Activated gamma-delta T cell (primary cell): ENCODE measurements around the gene MCCC2.
"Not testable (repeated sequence)": the region's sequence is repeated elsewhere in the genome, so short reads cannot be mapped to it uniquely, and the experiment has no call there.

ENCODE experiments used
- DNase-seq: peaks from one replicate; lab custom pipeline; 2025; lab: John Stamatoyannopoulos, UW

The MCCC2 gene

GRCh38 chr5:71597001-71597400 is 9.9 kb downstream of the MCCC2 start:
- no peak for DNase-seq

DNA sequence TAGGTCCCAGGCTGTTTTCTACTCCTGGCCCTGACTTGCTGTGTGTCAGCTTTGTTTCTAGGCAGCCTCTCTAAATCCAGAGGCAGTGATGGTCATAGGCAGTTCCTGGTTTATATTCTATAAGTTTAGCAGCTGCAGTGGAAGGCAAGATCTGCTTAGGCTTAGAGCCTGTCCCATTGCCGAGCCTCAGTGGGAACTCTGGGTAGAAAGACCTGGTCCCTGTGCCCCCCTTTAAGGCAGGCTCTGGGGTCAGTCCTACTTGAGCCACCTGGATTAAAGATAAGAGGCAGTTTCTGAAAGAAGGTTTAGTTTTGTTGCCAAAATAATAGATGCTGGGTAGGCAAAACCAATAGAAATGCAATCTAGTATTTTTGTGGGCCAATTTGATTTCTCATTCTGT is 13.6 kb downstream of the MCCC2 start:
- no peak for DNase-seq

DNA sequence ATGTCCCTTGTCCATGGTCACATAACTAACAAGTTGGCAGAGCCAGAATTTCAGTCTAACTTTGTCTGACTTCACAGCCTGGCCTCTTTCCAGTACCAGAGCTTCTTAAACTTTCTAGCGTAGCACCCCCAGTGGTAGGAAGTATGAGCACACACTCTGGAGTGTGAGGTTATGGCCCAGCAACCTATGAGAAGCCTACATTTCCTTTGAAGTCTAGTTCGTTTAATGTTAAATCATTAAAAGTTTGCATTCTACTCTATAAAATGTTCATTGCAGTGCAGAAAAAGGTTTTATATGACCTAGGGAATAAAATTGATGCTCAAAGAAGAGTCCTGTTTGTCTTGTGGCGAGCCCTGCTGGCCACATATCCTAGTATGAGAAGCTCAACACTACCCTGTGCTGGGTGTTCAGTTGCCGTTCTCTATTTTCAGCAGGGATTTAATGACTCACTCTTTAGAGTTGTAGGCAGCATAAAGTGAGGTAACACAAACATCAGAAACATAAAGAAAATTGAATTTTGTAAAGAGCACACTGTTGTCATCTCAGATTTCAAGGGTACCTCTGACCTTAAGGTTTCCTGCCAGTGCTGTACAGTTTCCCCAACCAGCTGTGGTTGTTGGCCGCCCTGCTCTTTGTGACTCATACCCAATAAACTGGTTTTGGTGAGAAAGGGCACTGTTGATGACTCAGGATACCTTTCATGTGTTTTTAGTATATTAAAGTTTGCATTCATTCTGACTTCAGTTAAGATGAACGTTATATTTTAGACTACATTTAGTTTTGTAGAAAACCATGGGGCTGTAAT is 14.3 kb downstream of the MCCC2 start:
- DNase-seq: no peak

DNA sequence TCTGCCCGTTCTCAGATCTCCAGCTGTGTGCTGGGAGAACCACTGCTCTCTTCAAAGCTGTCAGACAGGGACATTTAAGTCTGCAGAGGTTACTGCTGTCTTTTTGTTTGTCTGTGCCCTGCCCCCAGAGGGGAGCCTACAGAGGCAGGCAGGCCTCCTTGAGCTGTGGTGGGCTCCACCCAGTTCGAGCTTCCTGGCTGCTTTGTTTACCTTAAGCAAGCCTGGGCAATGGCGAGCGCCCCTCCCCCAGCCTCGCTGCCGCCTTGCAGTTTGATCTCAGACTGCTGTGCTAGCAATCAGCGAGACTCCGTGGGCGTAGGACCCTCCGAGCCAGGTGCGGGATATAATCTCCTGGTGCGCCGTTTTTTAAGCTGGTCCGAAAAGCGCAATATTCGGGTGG is 22.8 kb downstream of the MCCC2 start:
- not testable (repeated sequence) for DNase-seq

GRCh38 chr5:71615809-71616208 is 28.7 kb downstream of the MCCC2 start:
- DNase-seq: no peak

- DNase-seq: no peak
Measured at GRCh38 chr5:71620630-71621029, 33.5 kb downstream of the MCCC2 start.

DNA sequence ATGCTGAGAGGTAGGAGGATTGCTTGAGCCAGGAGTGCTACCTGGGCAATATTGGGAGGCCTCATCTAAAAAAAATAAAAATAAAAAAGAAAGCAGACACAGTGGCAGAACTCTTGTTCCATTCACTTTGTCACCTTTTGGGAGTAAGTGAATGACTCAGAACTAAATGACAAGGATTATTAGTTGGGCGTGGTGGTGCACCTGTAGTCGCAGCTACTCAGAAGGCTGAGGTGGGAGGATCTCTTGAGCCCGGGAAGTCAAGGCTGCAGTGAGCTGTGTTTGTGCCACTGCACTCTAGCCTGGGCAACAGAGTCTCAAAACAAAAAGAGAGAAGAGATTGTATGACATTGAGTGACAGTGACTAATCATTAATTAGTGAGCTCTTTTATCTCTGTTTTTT is 34.1 kb downstream of the MCCC2 start:
- no peak for DNase-seq

DNA sequence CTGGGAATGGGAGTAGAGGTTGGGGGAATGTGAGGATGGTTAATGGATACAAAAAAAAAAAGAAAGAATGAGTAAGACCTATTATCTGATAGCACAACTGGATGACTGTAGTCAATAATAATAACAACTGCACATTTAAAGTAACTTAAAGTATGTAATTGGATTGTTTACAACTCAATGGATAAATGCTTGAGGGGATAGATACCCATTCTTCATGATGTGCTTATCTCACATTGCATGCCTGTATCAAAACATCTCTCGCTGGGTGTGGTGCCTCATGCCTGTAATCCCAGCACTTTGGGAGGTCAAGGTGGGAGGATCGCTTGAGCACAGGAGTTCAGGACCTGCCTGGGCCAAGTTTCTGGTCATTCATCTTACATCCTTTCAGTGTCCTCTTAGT is 34.6 kb downstream of the MCCC2 start:
- DNase-seq: no peak

DNA sequence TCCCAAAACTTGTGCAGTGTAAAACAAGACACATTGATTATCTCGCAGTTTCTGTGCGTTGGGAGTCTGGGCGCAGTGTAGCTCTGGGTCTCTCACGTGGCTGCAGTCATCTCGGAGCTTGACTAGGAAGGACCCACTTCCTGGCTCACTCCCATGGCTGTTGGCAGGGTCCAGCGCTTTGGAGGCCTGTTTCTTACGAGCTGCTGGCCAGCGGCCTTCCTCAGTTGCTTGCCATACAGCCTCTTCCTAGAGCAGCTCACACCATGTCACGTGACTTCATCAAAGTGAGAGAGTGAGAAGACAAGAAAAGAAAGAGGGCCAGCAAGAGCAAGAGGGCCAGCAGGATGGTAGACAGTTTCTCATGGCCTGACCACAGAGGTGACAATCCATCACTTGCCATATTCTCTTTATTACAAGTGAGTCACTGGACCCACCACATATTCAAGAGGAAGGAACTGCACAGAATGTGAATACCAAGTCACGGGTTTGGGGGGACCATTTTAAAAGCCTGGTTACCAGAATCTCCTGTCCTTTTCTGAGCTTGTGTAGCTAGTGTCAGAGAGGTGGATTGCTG is 36.2 kb downstream of the MCCC2 start:
- no peak for DNase-seq

GRCh38 chr5:71629950-71630349 is 42.8 kb downstream of the MCCC2 start:
- DNase-seq: no peak

DNA sequence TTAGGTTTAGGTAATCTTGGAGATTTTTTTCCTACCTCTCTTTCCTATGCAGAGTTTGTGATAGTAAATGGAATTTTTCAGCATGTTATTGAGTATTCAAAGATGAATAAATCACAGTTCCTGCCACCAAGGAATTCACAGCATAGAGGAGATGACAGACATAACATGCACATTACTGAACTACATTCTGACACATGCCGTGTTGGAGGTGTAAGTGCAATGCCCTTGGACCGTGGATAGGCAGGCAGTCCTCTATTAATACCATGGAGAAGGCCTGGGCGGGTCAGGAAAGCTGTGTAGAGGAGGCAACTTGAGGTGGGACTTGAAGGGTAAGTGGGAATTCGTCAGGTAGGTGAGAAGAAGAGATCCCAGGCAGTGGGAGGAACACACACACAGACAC is 43.9 kb downstream of the MCCC2 start:
- no peak for DNase-seq

DNA sequence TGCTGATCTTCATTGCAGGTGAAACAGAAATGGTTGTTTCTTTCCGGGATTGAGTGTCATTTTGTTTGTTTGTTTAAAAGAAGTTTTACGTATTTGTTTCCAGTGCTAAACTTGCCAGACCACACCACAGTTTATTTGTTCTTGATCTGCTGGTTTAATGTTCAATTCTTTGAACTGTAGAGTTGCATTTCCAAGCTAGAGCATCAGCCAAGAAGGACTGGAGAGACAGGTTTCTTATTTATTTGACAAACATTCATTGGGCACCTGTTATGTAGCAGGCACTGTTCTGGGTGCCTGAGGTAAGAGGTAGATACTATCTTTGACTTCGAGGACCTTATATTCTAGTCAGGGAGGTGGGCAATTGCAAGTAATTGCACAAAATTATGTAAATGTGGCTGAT is 45.0 kb downstream of the MCCC2 start:
- DNase-seq: no peak

GRCh38 chr5:71633255-71634155 is 46.4 kb downstream of the MCCC2 start:
- no peak for DNase-seq

GRCh38 chr5:71637133-71637532 is 50.0 kb downstream of the MCCC2 start:
- DNase-seq: no peak

DNA sequence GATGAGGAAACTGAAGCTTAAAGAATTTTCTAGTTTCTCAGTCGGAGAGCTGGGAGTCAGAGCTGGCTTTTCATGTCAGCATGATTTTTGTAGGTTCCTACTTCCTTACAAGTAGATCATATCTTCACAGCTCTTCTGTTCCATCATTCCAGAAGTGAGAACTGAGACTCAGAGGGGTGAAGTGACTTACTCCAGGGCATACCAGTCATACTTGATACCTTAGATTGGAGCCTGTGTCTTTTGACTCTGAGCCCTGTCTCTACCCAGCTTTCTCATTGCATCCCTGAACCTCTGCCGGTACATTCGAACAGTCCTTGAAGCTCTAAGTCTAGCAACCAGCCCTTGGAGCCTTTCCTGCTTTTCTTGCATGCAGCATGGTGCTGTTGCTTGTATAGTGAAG is 53.3 kb downstream of the MCCC2 start:
- no peak for DNase-seq

GRCh38 chr5:71645030-71645429 is 57.9 kb downstream of the MCCC2 start:
- DNase-seq: no peak

DNA sequence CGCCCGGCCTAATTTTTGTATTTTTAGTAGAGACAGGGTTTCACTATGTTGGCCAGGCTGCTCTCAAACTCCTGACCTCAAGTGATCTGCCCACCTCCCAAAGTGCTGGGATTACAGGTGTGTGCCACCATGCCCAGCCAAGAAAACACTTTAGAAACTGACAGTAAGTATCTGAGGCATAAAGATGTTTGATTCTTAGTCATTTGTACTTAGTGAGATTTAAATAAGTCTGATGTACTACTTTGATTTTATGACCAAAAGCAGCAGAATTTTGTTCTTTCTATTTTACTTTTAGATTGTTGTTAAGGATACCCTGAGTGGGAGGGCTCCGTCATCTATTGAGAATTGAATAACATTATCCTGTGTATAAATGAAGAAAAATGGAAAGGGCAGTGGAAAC is 63.8 kb downstream of the MCCC2 start:
- not testable (repeated sequence) for DNase-seq

DNA sequence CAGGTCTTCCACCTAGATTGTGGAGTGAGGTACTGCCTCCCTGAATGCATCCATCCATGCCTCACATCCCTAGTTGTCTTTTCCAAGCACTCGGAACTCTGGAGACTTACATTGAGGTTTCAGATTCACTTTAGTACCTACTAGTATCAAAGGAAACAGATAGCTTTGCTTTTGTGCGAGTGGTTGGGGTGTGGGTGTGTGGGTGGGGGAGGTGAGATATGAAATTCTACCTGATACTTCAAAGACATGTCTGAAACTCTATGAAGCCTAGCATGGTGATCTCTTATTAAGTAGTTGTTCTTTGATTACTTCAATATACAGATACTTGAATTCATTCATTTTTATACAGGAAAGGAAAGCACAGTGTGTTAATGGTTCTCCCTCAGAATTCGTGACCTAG is 64.4 kb downstream of the MCCC2 start:
- no peak for DNase-seq

DNA sequence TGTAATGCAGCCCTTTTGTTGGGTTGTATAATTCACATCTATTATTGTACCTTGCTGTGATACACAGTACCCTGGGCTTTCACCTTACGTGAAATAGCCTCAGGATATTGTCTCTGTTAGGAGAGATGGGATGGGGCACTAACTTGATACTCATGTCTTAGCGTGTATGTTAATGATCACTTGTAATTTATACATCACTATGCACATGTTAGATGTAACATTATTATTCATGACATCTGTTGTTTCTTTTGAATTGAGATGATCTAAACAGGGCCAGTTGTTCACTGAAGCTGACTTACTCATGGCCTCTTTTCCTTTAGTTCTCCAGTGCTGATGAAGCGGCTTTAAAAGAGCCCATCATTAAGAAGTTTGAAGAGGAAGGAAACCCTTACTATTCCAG is 65.2 kb downstream of the MCCC2 start:
- DNase-seq: no peak

DNA sequence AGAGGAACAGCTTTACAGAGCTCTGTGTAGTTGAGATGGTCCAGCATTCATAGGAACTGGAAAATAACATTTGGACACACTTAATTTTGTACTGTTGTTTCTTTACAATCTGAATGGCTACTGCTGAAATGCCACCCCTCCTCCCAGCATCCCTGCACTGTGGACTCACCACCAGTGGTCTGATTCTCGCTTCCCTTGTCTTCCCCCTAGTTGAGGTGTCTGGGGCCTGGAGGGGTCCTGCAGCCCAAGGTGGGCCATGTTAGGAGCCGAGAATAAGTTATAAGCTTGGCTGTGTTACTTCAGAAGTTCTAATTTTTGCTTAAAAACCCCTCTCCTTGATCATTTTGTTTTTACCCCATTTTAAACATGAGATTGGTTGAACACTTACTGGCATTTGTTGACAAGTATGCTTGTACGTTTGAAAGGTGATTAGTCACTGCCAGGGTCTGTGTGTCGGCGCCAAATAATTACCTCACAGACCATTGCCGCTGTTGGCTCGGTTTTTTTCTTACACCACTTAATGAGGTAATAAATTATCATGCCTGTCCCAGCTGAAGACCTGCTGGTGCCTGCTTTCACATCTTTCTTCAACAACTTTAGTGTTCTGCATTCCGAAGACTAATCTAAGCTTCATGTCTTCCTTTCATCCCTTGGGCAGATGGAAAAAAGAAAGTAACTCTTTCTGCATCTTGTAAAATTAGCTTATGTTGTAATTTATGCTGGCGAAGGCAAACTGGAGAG is 65.8 kb downstream of the MCCC2 start:
- DNase-seq: no peak

- no peak for DNase-seq
Measured at GRCh38 chr5:71658916-71659662, 71.9 kb downstream of the MCCC2 start.
